GOT3 (cell line): ENCODE data around the gene TRMT11.
A peak's percentile ranks its signal among the peaks of the same experiment; 100 is the strongest.
"Not testable (repeated sequence)": the region's sequence is repeated elsewhere in the genome, so short reads cannot be mapped to it uniquely, and the experiment has no call there.

ENCODE experiments used
- DNase-seq: peaks from one replicate; lab custom pipeline; 2025; ENCODE audit warnings: mixed read lengths; lab: John Stamatoyannopoulos, UW

Gene TRMT11

GRCh38 chr6:125956506-125957390, 29.6 kb upstream of the TRMT11 start, which contains the start of gene HINT3:
Gene HINT3 (plus strand): TSS chr6:125956770. CDS start chr6:125956978, 208 bp downstream.
- peak; percentile 83 for DNase-seq

GRCh38 chr6:125957391-125957693, 29.0 kb upstream of the TRMT11 start:
- DNase-seq: no peak

GRCh38 chr6:125957845-125958244, 28.5 kb upstream of the TRMT11 start:
- no peak for DNase-seq

GRCh38 chr6:125959041-125959440, 27.3 kb upstream of the TRMT11 start:
- no peak for DNase-seq

GRCh38 chr6:125961117-125961516, 25.2 kb upstream of the TRMT11 start:
- DNase-seq: no peak

- no peak for DNase-seq
Measured at GRCh38 chr6:125962900-125963497, 23.3 kb upstream of the TRMT11 start.

- no peak for DNase-seq
Measured at GRCh38 chr6:125963817-125964216, 22.5 kb upstream of the TRMT11 start.

GRCh38 chr6:125966569-125966968, 19.8 kb upstream of the TRMT11 start:
- DNase-seq: no peak

- no peak for DNase-seq
Measured at GRCh38 chr6:125968493-125968892, 17.8 kb upstream of the TRMT11 start.

- no peak for DNase-seq
Measured at GRCh38 chr6:125970760-125971159, 15.6 kb upstream of the TRMT11 start.

- DNase-seq: not testable (repeated sequence)
Measured at GRCh38 chr6:125972478-125972877, 13.9 kb upstream of the TRMT11 start.

- no peak for DNase-seq
Measured at GRCh38 chr6:125974214-125974866, 12.0 kb upstream of the TRMT11 start.

- DNase-seq: no peak
Measured at GRCh38 chr6:125979101-125979500, 7.2 kb upstream of the TRMT11 start.

- no peak for DNase-seq
Measured at GRCh38 chr6:125981571-125982185, 4.7 kb upstream of the TRMT11 start.

- DNase-seq: no peak
Measured at GRCh38 chr6:125983246-125983945, 2.9 kb upstream of the TRMT11 start.

GRCh38 chr6:125984311-125984710, 2.0 kb upstream of the TRMT11 start:
- DNase-seq: no peak

GRCh38 chr6:125985522-125985921, 818 bp upstream of the TRMT11 start:
- no peak for DNase-seq

GRCh38 chr6:125985979-125986300, 400 bp upstream of the TRMT11 start:
- no peak for DNase-seq

- DNase-seq: no peak
Measured at GRCh38 chr6:125987026-125987617, 782 bp downstream of the TRMT11 start.

- DNase-seq: no peak
Measured at GRCh38 chr6:125988280-125988679, 1.9 kb downstream of the TRMT11 start.

- no peak for DNase-seq
Measured at GRCh38 chr6:125989631-125990030, 3.3 kb downstream of the TRMT11 start.

- DNase-seq: no peak
Measured at GRCh38 chr6:125991653-125992052, 5.3 kb downstream of the TRMT11 start.
